H1 (cell line): Measurements from ENCODE around the gene MRGPRX1. TPM values are rescaled to one million over a fixed set of nuclear protein-coding genes. Genes with fewer than 3 reads are reported as not detected.
"Not testable (repeated sequence)": the region's sequence is repeated elsewhere in the genome, so short reads cannot be mapped to it uniquely, and the experiment has no call there.

Experiments used
- CTCF ChIA-PET: fragments of 300-600 bp; sonication (Branson Sonifier 250); formaldehyde crosslinking; loops from one replicate; lab custom pipeline; 2021; ENCODE audit not compliant: partially characterized antibody; lab: Charles Lee
- POLR2A ChIA-PET: fragments of 300-600 bp; sonication (Branson Sonifier 250); formaldehyde crosslinking; loops from one replicate; lab custom pipeline; 2021; ENCODE audit warnings: inconsistent platforms; ENCODE audit not compliant: partially characterized antibody; lab: Charles Lee
- DNase-seq, 2 experiments: peaks; one replicate each; pipeline versions ENCODE4 v3.0.0 to v3.0.0-alpha.2; 2010 to 2022; ENCODE audit warnings: low spot score in 2 of 2, low read depth in 1 of 2, mixed read lengths in 1 of 2
- FAIRE-seq: peaks from 2 replicates; lab custom pipeline; 2011; peaks lifted over from hg19 to GRCh38; lab: Jason Lieb, UNC
- H2AFZ ChIP-seq: 2 replicates; pipeline ENCODE4 v1.8.1; 2012; ENCODE audit warnings: low read length, inconsistent platforms
- H2AK5ac ChIP-seq: 2 replicates; pipeline ENCODE4 v1.6.1; 2013; ENCODE audit warnings: low read depth, low read length
- H2BK120ac ChIP-seq: replicated peaks from 2 replicates; pipeline ENCODE3; 2013; ENCODE audit warnings: low read depth, low read length, inconsistent platforms
- H2BK12ac ChIP-seq: 2 replicates; pipeline ENCODE4 v1.6.1; 2013; ENCODE audit warnings: low read depth, low read length
- H2BK15ac ChIP-seq: 2 replicates; pipeline ENCODE4 v1.6.1; 2013; ENCODE audit warnings: low read length
- H2BK20ac ChIP-seq: 2 replicates; pipeline ENCODE4 v1.6.1; 2013; ENCODE audit warnings: low read length
- H2BK5ac ChIP-seq: 2 replicates; pipeline ENCODE4 v1.6.1; 2013; ENCODE audit warnings: low read depth, low read length
- H3K14ac ChIP-seq: 2 replicates; pipeline ENCODE4 v1.6.1; 2013; ENCODE audit warnings: inconsistent platforms; ENCODE audit not compliant: insufficient read length
- H3K18ac ChIP-seq: 2 replicates; pipeline ENCODE4 v1.6.1; 2013; ENCODE audit warnings: low read length; ENCODE audit errors: extremely low read depth
- H3K23ac ChIP-seq: 2 replicates; pipeline ENCODE4 v1.6.1; 2013; ENCODE audit warnings: inconsistent platforms; ENCODE audit not compliant: insufficient read length
- H3K23me2 ChIP-seq: 2 replicates; pipeline ENCODE4 v1.6.1; 2013; ENCODE audit warnings: low read depth, low read length
- H3K27ac ChIP-seq: 2 replicates; pipeline ENCODE4 v1.6.1; 2011; ENCODE audit warnings: low read depth, low read length, inconsistent platforms
- H3K27me3 ChIP-seq, 4 experiments: replicated peaks in 1 of 4; 1 replicate in 1 of 4; 2 replicates in 3 of 4; pipeline versions ENCODE4 v1.6.1 to v1.8.1; 2011 to 2013; ENCODE audit warnings: low read length in 3 of 4, mild to moderate bottlenecking in 3 of 4, inconsistent platforms in 2 of 4, mixed read lengths in 2 of 4, moderate library complexity in 1 of 4; ENCODE audit not compliant: control insufficient read depth in 3 of 4, insufficient read depth in 3 of 4; ENCODE audit errors: extremely low read depth in 1 of 4
- H3K36me3 ChIP-seq, 4 experiments: 2 replicates each; pipeline versions ENCODE4 v1.6.1 to v1.8.1; 2011 to 2013; ENCODE audit warnings: mild to moderate bottlenecking in 4 of 4, low read length in 3 of 4, moderate library complexity in 2 of 4, control low read depth in 1 of 4, inconsistent platforms in 1 of 4; ENCODE audit not compliant: insufficient read depth in 4 of 4, control insufficient read depth in 2 of 4
- H3K4ac ChIP-seq: replicated peaks from 2 replicates; pipeline ENCODE3; 2013; ENCODE audit warnings: low read length, low read depth, mixed read lengths, inconsistent platforms; ENCODE audit not compliant: insufficient read length
- H3K4me1 ChIP-seq, 4 experiments: replicated peaks in 1 of 4; 1 replicate in 1 of 4; 2 replicates in 3 of 4; pipeline versions ENCODE4 v1.6.1 to v1.8.1; 2011 to 2013; ENCODE audit warnings: low read length in 3 of 4, inconsistent platforms in 2 of 4, mixed read lengths in 1 of 4; ENCODE audit not compliant: insufficient read depth in 4 of 4, control insufficient read depth in 3 of 4
- H3K4me2 ChIP-seq, 2 experiments: 2 replicates each; pipeline versions ENCODE4 v1.6.1 to v1.8.1; 2011 to 2013; ENCODE audit warnings: low read depth in 2 of 2, low read length in 2 of 2, control low read depth in 1 of 2, inconsistent platforms in 1 of 2, mild to moderate bottlenecking in 1 of 2; ENCODE audit not compliant: insufficient read depth in 1 of 2
- H3K4me3 ChIP-seq, 4 experiments: fragments of 200-600, 300-600 bp in 1 of 4; sonication (generic), shearing (Covaris generic), sonication (Bioruptor Twin) in 1 of 4; 2 replicates each; pipeline versions ENCODE4 v1.5.1 to v1.8.1; 2011 to 2016; ENCODE audit warnings: low read length in 4 of 4, low read depth in 3 of 4, control low read depth in 2 of 4, inconsistent platforms in 2 of 4, mild to moderate bottlenecking in 2 of 4, mixed read lengths in 1 of 4, moderate library complexity in 1 of 4; ENCODE audit not compliant: insufficient read depth in 2 of 4; ENCODE audit errors: extremely low read depth in 1 of 4
- H3K56ac ChIP-seq: replicated peaks from 2 replicates; pipeline ENCODE3; 2013; ENCODE audit warnings: low read depth, mild to moderate bottlenecking, mixed read lengths, low read length, inconsistent platforms; ENCODE audit not compliant: insufficient read length
- H3K79me1 ChIP-seq: 2 replicates; pipeline ENCODE4 v1.6.1; 2013; ENCODE audit warnings: low read depth, low read length, control low read depth
- H3K79me2 ChIP-seq, 2 experiments: 2 replicates each; pipeline versions ENCODE4 v1.6.1 to v1.8.1; 2012 to 2013; ENCODE audit warnings: low read length in 2 of 2, mild to moderate bottlenecking in 2 of 2, inconsistent platforms in 1 of 2; ENCODE audit not compliant: insufficient read depth in 2 of 2, control insufficient read depth in 1 of 2
- H3K9ac ChIP-seq, 4 experiments: replicated peaks in 1 of 4; 1 replicate in 1 of 4; 2 replicates in 3 of 4; pipeline versions ENCODE4 v1.6.1 to v1.8.1; 2011 to 2013; ENCODE audit warnings: low read depth in 3 of 4, low read length in 3 of 4, control low read depth in 2 of 4, mild to moderate bottlenecking in 2 of 4, moderate library complexity in 2 of 4, inconsistent platforms in 1 of 4; ENCODE audit errors: extremely low read depth in 1 of 4
- H3K9me3 ChIP-seq, 2 experiments: 2 replicates each; pipeline versions ENCODE4 v1.6.1 to v1.8.1; 2012 to 2013; ENCODE audit warnings: mild to moderate bottlenecking in 2 of 2, moderate library complexity in 2 of 2, control low read depth in 1 of 2, inconsistent platforms in 1 of 2, low read depth in 1 of 2, low read length in 1 of 2, mixed read lengths in 1 of 2; ENCODE audit not compliant: insufficient read depth in 2 of 2
- H4K20me1 ChIP-seq, 2 experiments: replicated peaks in 1 of 2; 2 replicates each; pipeline versions ENCODE3 to v1.8.1; 2011 to 2013; ENCODE audit warnings: inconsistent platforms in 2 of 2, low read length in 2 of 2, mild to moderate bottlenecking in 1 of 2; ENCODE audit not compliant: insufficient read depth in 2 of 2, control insufficient read depth in 1 of 2
- H4K5ac ChIP-seq: 2 replicates; pipeline ENCODE4 v1.6.1; 2013; ENCODE audit warnings: low read length, low read depth, mixed read lengths, inconsistent platforms; ENCODE audit not compliant: insufficient read length
- H4K8ac ChIP-seq: 2 replicates; pipeline ENCODE4 v1.8.0; 2013; ENCODE audit warnings: mild to moderate bottlenecking, moderate library complexity, low read length, inconsistent platforms; ENCODE audit not compliant: insufficient read depth; ENCODE audit errors: extremely low read depth
- H4K91ac ChIP-seq: replicated peaks from 2 replicates; pipeline ENCODE3; 2013; ENCODE audit warnings: low read length, mixed read lengths, inconsistent platforms; ENCODE audit not compliant: insufficient read length
- WGBS, 2 experiments: shearing (Covaris generic) in 1 of 2; methylation state at CpG; one replicate each; pipeline versions ENCODE4 v1.1.6 to v1.1.7; 2013 to 2015; ENCODE audit warnings: low lambda C conversion rate in 2 of 2, mixed read lengths in 2 of 2, inconsistent platforms in 1 of 2, low coverage in 1 of 2, missing lambda C conversion rate in 1 of 2; ENCODE audit not compliant: insufficient replicate concordance in 2 of 2, insufficient coverage in 1 of 2, insufficient read length in 1 of 2; ENCODE audit errors: extremely low coverage in 1 of 2, missing lambda C conversion rate in 1 of 2; 5-methylcytosine and 5-hydroxymethylcytosine counted together
- polyA plus RNA-seq, 7 experiments: library from polyadenylated mRNA; depleted of rRNA in 3 of 7; stranded (reverse) in 5 of 7; unstranded in 2 of 7; fragments of >200 nt in 5 of 7; fragments of 200-250 nt in 2 of 7; gene quantifications; 1 replicate in 5 of 7; 2 replicates in 1 of 7; 4 replicates in 1 of 7; pipeline versions ENCODE4 v1.2.1 to v1.2.3, GENCODE V29; 2011 to 2013; ENCODE audit warnings: missing spikeins in 2 of 7, mixed read lengths in 2 of 7
- total RNA-seq: library from RNA; stranded (reverse); fragmentation: NEBNext Ultra II Directional; extraction: Animal tissue kit (Norgen Biotek cat#: 25700); gene quantifications from 2 replicates; pipeline ENCODE4 v1.2.1, GENCODE V29; 2021

Gene MRGPRX1
- total and polyA plus RNA-seq, 2 of the 8 experiments (the other 6 are each of a cell fraction or from before 2014, with no cell fraction given), result not detected

- CTCF ChIA-PET, H3K36me3 ChIP-seq, H4K8ac ChIP-seq, H3K4me1 ChIP-seq, H4K91ac ChIP-seq, H3K23ac ChIP-seq, H2BK5ac ChIP-seq, H3K18ac ChIP-seq, H3K9me3 ChIP-seq, DNase-seq, H3K9ac ChIP-seq, H2BK15ac ChIP-seq, H3K14ac ChIP-seq, H4K20me1 ChIP-seq, POLR2A ChIA-PET, H3K27ac ChIP-seq, H3K23me2 ChIP-seq, H2BK120ac ChIP-seq, H3K56ac ChIP-seq, H4K5ac ChIP-seq, H3K79me2 ChIP-seq, H2AK5ac ChIP-seq, H2BK12ac ChIP-seq, H3K79me1 ChIP-seq, H3K4me3 ChIP-seq, H3K4me2 ChIP-seq, H2BK20ac ChIP-seq, H3K4ac ChIP-seq, FAIRE-seq, H3K27me3 ChIP-seq: not testable (repeated sequence)
- H2AFZ ChIP-seq, result peak overlapping the region; percentile 57; the same call in 1 of the 2 replicates
- WGBS, 2 experiments, result 78% methylated on average over 4 of the region's 4 CpGs; no CpG with 5 or more reads in 1 of the 2 experiments
These were observed 39.0 kb downstream of the MRGPRX1 start for GRCh38 chr11:18900151-18900611.

- H3K79me1 ChIP-seq, H3K9me3 ChIP-seq, POLR2A ChIA-PET, H2AK5ac ChIP-seq, H2BK12ac ChIP-seq, H2BK120ac ChIP-seq, H3K14ac ChIP-seq, H4K20me1 ChIP-seq, H2BK5ac ChIP-seq, H2BK20ac ChIP-seq, H4K8ac ChIP-seq, H4K5ac ChIP-seq, CTCF ChIA-PET, H2BK15ac ChIP-seq, H3K36me3 ChIP-seq, H3K23ac ChIP-seq, H3K9ac ChIP-seq, H3K4ac ChIP-seq, H3K56ac ChIP-seq, H3K23me2 ChIP-seq, H3K27me3 ChIP-seq, H3K4me1 ChIP-seq, H3K27ac ChIP-seq, H3K18ac ChIP-seq, DNase-seq, H3K79me2 ChIP-seq, H3K4me2 ChIP-seq, H4K91ac ChIP-seq, H3K4me3 ChIP-seq, FAIRE-seq, H2AFZ ChIP-seq: not testable (repeated sequence)
- WGBS, 2 experiments, result 92% methylated on average over 2 of the region's 2 CpGs; no CpG with 5 or more reads in 1 of the 2 experiments
These were observed 47.5 kb downstream of the MRGPRX1 start for GRCh38 chr11:18891712-18892111.
